ENCODE results near the gene RNF31. TPM values are rescaled to one million over a fixed set of nuclear protein-coding genes. Genes with fewer than 3 reads are reported as not detected.

RNF31 gene
- polyA plus RNA-seq, 2 of the 4 experiments (the other 2 are of a cell fraction), result 5.7 to 20.8 TPM

DNA sequence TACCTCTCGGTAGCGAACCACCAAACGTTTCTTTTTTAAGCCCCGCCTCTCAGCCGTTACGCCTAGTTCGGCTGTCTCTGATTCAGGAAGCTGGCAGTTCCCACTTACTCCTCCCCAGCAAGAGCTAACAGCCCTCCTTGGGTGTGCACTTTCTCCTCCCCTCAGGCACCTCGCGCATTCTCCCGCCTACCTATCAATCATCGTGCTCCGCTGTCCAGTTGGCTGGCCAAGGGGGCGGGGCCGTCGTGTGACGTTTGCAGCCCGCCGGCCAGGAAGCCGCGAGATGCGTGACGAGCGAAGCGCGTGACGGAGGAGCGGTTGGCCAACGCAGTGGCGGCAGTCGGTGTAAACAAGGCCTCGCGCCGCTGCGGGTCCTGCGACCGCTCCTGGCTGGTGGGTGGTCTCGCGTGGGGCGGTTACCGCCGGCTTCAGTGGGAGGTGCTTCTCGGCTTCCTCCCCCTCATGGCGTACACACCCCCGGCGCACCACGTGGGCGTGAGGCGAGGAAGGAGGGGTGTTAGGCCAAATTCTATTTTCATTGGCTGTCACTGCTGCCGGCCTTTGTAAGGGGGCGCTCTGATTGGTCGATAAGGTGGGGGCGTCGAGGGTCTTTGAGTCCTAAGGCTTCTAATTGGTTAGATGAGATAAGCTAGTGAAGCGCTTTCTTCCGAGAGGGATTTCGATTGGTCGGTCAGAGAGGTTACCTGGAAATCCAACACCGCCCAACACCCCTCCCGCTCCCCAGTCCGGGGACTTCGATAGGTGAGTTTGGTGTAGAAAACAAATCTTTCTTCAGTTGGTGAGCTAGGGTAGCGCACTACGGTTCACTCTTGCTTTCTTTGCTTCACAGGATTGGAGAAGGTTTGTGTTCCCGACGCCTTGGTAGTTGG lies 32.5 kb upstream of the RNF31 start, which contains the start of the genes DCAF11 and NRL:
TSS of gene DCAF11 (plus strand) at position 246 of the 890 bp plus-strand sequence. CDS start 818 bp downstream, outside the sequence.
TSS of gene NRL (minus strand) at position 418 of the 890 bp plus-strand sequence. CDS start 32,101 bp downstream, outside the sequence.
- ATAC-seq, result peak; percentile 92 to 94
- DNase-seq (ENCODE audit: low read depth in 1 of 2, low spot score in 1 of 2), result peak; percentile 99 to 100
- 2% methylated on average over 56 of the region's 65 CpGs for WGBS (ENCODE audit: missing lambda C conversion rate)
- Histone ChIP-seq H3K4me2 (peak within 1 kb of the TSS; percentile 89), H3K4me1 (peaks cover 11% of the 10 kb centered on the region; the same call in 1 of the 3 replicates), H3K9me3 (no peaks in the 10 kb centered on the region), H3K4me3 (peak within 1 kb of the TSS; percentile 62), H3K27ac (peak within 1 kb of the TSS; percentile 95 to 96)
- FAIRE-seq, result peak; percentile 77
- ChIA-PET POLR2A (interaction anchor here (0.5 to 2.9 kb wide), 25 partner anchors 10 to 1471 kb away, joined by 3 to 55 read pairs (median 4); partner anchors contain the start of genes CARMIL3, CIDEB, DHRS4L2 and EMC9), CTCF (interaction anchor here (0.8 to 5.6 kb wide), 15 partner anchors 11 to 526 kb away, joined by 3 to 44 read pairs (median 4); partner anchors contain the start of genes EMC9 and IRF9)
- TF ChIP-seq MAX (IDR thresholded peaks at IDR 0.05) (peak; percentile 97), FOSL2 (IDR thresholded peaks at IDR 0.05) (no peak), FOSL2 (CRISPR knock-in tag; IDR thresholded peaks at IDR 0.05) (peak; percentile 28; the same call in 1 of the 2 replicates), NR3C1 (IDR thresholded peaks at IDR 0.05) (no peak), CHD2 (IDR thresholded peaks at IDR 0.05; ENCODE audit: low read length, partially characterized antibody) (peak; percentile 88), CBX8 (IDR thresholded peaks at IDR 0.05) (no peak), HDAC2 (IDR thresholded peaks at IDR 0.05) (no peak), MAFK (IDR thresholded peaks at IDR 0.05; ENCODE audit: partially characterized antibody) (no peak), ZSCAN20 (CRISPR knock-in tag; IDR thresholded peaks at IDR 0.05) (no peak), EP300 (IDR thresholded peaks at IDR 0.05) (no peak), TP53 (CRISPR knock-in tag; IDR thresholded peaks at IDR 0.05) (no peak), BCL3 (IDR thresholded peaks at IDR 0.05) (no peak), JUN (IDR thresholded peaks at IDR 0.05) (peak in 1 of 2 experiments; percentile 10; a peak in 2 of 5 replicates), KDM5A (IDR thresholded peaks at IDR 0.05) (no peak), JUNB (IDR thresholded peaks at IDR 0.05) (no peak), MAZ (IDR thresholded peaks at IDR 0.05; ENCODE audit: borderline replicate concordance, low read depth, low read length) (no peak), CBX2 (IDR thresholded peaks at IDR 0.05; ENCODE audit: borderline replicate concordance, low read depth) (no peak), RFX5 (IDR thresholded peaks at IDR 0.05) (peak; percentile 85), REST (IDR thresholded peaks at IDR 0.05) (peak; percentile 92), E2F6 (IDR thresholded peaks at IDR 0.05; ENCODE audit: borderline replicate concordance, low read depth) (peak; percentile 69; the same call in 1 of the 2 replicates), KDM1A (IDR thresholded peaks at IDR 0.05; ENCODE audit: low read depth) (no peak), CTCF (IDR thresholded peaks at IDR 0.05) (no peak), SMC3 (IDR thresholded peaks at IDR 0.05) (no peak), RNF2 (IDR thresholded peaks at IDR 0.05; ENCODE audit: borderline replicate concordance, low read depth) (no peak), EHMT2 (IDR thresholded peaks at IDR 0.05; ENCODE audit: low read depth) (no peak), ZFP36 (IDR thresholded peaks at IDR 0.05; ENCODE audit: borderline replicate concordance, partially characterized antibody) (no peak), GATA3 (IDR thresholded peaks at IDR 0.05; ENCODE audit: borderline replicate concordance) (peak; percentile 28; the same call in 1 of the 2 replicates)
- TF ChIP-seq, protein P1, sequence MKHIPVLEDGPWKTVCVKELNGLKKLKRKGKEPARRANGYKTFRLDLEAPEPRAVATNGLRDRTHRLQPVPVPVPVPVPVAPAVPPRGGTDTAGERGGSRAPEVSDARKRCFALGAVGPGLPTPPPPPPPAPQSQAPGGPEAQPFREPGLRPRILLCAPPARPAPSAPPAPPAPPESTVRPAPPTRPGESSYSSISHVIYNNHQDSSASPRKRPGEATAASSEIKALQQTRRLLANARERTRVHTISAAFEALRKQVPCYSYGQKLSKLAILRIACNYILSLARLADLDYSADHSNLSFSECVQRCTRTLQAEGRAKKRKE (CRISPR knock-in tag; IDR thresholded peaks at IDR 0.05; ENCODE audit: low read depth), result no peak
- TF ChIP-seq, protein P2, sequence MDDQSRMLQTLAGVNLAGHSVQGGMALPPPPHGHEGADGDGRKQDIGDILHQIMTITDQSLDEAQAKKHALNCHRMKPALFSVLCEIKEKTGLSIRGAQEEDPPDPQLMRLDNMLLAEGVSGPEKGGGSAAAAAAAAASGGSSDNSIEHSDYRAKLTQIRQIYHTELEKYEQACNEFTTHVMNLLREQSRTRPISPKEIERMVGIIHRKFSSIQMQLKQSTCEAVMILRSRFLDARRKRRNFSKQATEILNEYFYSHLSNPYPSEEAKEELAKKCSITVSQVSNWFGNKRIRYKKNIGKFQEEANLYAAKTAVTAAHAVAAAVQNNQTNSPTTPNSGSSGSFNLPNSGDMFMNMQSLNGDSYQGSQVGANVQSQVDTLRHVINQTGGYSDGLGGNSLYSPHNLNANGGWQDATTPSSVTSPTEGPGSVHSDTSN (IDR thresholded peaks at IDR 0.05), result peak; percentile 86
- TF ChIP-seq, protein P3, sequence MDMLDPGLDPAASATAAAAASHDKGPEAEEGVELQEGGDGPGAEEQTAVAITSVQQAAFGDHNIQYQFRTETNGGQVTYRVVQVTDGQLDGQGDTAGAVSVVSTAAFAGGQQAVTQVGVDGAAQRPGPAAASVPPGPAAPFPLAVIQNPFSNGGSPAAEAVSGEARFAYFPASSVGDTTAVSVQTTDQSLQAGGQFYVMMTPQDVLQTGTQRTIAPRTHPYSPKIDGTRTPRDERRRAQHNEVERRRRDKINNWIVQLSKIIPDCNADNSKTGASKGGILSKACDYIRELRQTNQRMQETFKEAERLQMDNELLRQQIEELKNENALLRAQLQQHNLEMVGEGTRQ (IDR thresholded peaks at IDR 0.05), result peak; percentile 96
